ENCODE measurements around the gene ENTPD5. TPM values are rescaled to one million over a fixed set of nuclear protein-coding genes. Genes with fewer than 3 reads are reported as not detected.

Gene ENTPD5
- total RNA-seq, 4 donors from 2014 or later, result 8.1 to 12.6 (median 10.0) TPM

DNA sequence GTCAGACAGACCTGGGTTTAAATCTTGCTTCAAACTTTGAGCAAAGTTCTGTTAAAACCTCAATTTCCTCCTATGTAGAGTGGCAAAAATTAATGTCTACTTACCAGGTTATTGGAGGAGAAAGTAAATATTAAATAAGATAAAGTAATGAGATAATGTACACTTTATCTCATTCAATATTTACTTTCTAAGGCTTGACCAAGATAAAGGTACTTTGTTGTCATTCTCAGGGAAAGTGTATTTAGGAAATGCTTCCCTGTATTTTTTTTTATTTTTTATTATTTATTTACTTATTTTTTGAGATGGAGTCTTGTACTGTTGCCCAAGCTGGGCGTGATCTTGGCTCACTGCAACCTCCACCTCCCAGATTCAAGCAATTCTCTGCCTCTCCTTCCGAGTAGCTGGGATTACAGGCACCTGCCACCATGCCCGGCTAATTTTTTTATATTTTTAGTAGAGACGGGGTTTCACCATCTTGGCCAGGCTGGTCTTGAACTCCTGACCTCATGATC is 73.9 kb downstream of the ENTPD5 start:
- TF ChIP-seq, protein P1, sequence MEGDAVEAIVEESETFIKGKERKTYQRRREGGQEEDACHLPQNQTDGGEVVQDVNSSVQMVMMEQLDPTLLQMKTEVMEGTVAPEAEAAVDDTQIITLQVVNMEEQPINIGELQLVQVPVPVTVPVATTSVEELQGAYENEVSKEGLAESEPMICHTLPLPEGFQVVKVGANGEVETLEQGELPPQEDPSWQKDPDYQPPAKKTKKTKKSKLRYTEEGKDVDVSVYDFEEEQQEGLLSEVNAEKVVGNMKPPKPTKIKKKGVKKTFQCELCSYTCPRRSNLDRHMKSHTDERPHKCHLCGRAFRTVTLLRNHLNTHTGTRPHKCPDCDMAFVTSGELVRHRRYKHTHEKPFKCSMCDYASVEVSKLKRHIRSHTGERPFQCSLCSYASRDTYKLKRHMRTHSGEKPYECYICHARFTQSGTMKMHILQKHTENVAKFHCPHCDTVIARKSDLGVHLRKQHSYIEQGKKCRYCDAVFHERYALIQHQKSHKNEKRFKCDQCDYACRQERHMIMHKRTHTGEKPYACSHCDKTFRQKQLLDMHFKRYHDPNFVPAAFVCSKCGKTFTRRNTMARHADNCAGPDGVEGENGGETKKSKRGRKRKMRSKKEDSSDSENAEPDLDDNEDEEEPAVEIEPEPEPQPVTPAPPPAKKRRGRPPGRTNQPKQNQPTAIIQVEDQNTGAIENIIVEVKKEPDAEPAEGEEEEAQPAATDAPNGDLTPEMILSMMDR (IDR thresholded peaks at IDR 0.05), result no peak
- TF ChIP-seq POLR2A (IDR thresholded peaks at IDR 0.05), result no peak
- peaks cover 4 to 5% of the 10 kb centered on the region in 2 donors for H3K4me1 ChIP-seq
- no peak for DNase-seq
- H3K4me3 ChIP-seq (replicated peaks in 1 of 3), result no peak overlapping the region
- no peaks in the 10 kb centered on the region for H3K9me3 ChIP-seq
- intact Hi-C loops (cut with DNase I), result no loop called here
- H3K27me3 ChIP-seq, result no peaks in the 10 kb centered on the region
- H3K36me3 ChIP-seq, result peaks cover 3 to 4% of the 10 kb centered on the region in 2 donors
- H3K27ac ChIP-seq, result no peak overlapping the region
- 89 to 91% methylated on average over 4 of the region's 4 CpGs for WGBS, 2 donors

DNA sequence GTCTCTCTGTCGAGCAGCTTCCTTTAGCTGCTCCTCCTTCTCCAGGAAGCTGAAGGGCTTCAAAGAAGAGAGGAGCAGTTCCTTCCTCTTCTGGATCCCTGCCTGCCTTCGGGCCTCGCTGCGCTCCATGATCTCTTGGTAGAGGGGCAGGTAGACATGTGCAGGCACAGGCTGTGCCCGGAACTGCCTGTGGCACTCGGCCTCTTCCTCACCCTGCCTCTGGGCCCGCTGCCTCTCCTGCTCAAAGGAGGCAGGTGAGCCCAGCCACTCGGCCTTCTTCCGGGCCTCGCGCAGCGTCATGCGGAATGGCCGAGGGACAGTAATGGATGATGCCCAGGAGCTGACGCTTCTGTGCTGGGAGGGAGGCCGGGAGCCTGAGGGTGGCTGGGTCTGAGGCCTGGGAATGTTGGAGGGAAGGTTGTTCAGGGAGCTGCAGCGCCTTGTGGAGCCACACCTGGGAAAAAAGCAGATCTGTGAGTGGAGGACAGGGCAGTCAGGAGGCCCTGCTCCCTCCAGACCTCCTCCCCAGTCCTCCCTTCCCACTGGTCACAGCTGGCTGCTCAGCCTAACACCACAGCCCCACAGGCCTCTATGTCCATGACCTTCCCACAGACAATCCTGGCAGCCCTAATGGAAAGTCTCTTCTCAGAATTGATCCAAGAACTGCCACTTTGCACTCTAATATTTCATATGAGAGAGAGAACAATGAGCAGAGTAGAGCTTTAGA is 74.5 kb downstream of the ENTPD5 start:
- no peak for DNase-seq
- 89 to 93% methylated on average over 11 to 16 of the region's 17 CpGs for WGBS, 2 donors
- no peak overlapping the region for H3K27ac ChIP-seq
- H3K27me3 ChIP-seq, result no peaks in the 10 kb centered on the region
- H3K9me3 ChIP-seq, result no peaks in the 10 kb centered on the region
- peaks cover 4 to 5% of the 10 kb centered on the region in 2 donors for H3K4me1 ChIP-seq
- H3K36me3 ChIP-seq, result peaks cover 3 to 4% of the 10 kb centered on the region in 2 donors
- no peak overlapping the region for H3K4me3 ChIP-seq (replicated peaks in 1 of 3)
- TF ChIP-seq, protein P1 (IDR thresholded peaks at IDR 0.05), result no peak
- no peak for TF ChIP-seq POLR2A (IDR thresholded peaks at IDR 0.05)
- intact Hi-C loops (cut with DNase I), result no loop called here

DNA sequence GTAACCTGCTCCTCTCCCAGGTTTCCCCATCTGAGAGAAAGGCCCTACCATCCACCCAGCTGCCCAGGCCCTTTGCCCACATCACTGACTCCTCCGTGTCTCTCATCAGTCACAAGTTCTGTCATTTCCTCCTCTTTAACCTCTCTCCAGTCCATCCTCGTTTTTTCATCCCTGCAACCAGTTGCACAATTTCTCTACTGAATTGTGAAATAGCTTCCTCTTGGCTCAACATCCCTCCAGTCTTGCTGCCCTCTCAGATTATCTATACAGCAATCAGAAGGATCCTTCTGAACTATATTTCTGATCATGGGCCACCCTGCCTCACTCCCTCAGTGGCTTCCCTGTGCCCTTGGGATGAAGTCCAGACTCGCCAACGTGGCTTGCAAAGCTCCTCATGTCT is 76.0 kb downstream of the ENTPD5 start:
- H3K36me3 ChIP-seq, result peaks cover 3 to 4% of the 10 kb centered on the region in 2 donors
- WGBS, 2 donors, result 55 to 60% methylated on average over 4 of the region's 4 CpGs
- H3K27ac ChIP-seq, result no peak overlapping the region
- H3K9me3 ChIP-seq, result no peaks in the 10 kb centered on the region
- intact Hi-C loops (cut with DNase I), result no loop called here
- DNase-seq, result no peak
- H3K4me3 ChIP-seq (replicated peaks in 1 of 3), result no peak overlapping the region
- no peak for TF ChIP-seq POLR2A (IDR thresholded peaks at IDR 0.05)
- TF ChIP-seq, protein P1 (IDR thresholded peaks at IDR 0.05), result no peak
- H3K27me3 ChIP-seq, result no peaks in the 10 kb centered on the region
- no peaks in the 10 kb centered on the region for H3K4me1 ChIP-seq

DNA sequence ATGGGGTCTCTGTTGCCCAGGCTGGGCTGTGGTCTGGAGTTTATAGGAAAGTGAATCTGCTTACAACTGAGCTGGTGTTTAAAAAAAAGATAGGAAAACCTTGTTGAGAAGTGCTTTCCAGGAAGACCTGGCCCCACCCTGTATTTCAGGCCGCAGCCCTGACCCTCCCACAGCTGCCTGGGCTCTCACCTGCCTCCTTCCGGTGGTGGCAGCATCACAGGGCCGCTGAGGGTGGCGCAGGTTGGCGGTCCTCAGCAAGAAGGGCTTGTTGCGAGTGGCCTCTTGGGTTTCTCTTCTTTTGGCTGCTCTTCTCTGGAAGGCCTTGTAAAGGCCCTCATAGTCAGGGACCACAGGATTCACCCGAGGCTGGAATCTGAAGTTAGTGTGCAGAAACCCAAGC is 76.9 kb downstream of the ENTPD5 start:
- no peak for DNase-seq

DNA sequence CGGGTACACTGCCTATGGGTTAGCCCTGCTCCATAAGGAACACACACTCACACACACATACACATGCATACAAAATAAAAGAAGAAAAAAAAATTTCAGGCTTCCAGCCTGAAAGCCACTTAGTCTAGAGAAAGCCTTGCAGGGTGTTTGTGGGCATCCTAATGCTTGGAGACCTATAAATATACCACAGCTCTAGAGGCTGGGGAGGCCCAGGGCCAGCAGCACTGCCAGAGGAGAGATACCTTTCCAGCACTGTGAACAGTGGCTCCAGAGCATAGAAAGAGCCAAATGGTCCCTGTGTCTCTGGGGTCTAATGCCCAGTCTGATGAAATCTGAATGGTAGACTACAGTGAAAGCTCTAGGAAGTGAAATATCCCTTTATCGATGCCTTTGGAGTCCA is 82.1 kb downstream of the ENTPD5 start:
- Histone ChIP-seq H3K27ac (no peak overlapping the region), H3K4me3 (replicated peaks in 1 of 3) (no peak overlapping the region), H3K9me3 (no peaks in the 10 kb centered on the region), H3K27me3 (no peaks in the 10 kb centered on the region), H3K4me1 (no peaks in the 10 kb centered on the region), H3K36me3 (peaks cover 19 to 21% of the 10 kb centered on the region in 2 donors)
- TF ChIP-seq, protein P1 (IDR thresholded peaks at IDR 0.05), result no peak
- TF ChIP-seq POLR2A (IDR thresholded peaks at IDR 0.05), result no peak
- no peak for DNase-seq
- intact Hi-C loops (cut with DNase I), result no loop called here
- 95 to 98% methylated on average over 2 of the region's 2 CpGs for WGBS, 2 donors

More for the DNA sequence above, 76.9 kb downstream of the ENTPD5 start:
- no peaks in the 10 kb centered on the region for H3K4me1 ChIP-seq
- no peaks in the 10 kb centered on the region for H3K27me3 ChIP-seq
- peaks cover 4 to 8% of the 10 kb centered on the region in 2 donors for H3K36me3 ChIP-seq
- intact Hi-C loops (cut with DNase I), result no loop called here
- H3K9me3 ChIP-seq, result no peaks in the 10 kb centered on the region
- no peak overlapping the region for H3K27ac ChIP-seq
- 90% methylated on average over 7 of the region's 7 CpGs for WGBS, 2 donors
- TF ChIP-seq, protein P1 (IDR thresholded peaks at IDR 0.05), result no peak
- no peak for TF ChIP-seq POLR2A (IDR thresholded peaks at IDR 0.05)
- H3K4me3 ChIP-seq (replicated peaks in 1 of 3), result no peak overlapping the region

Measured in thyroid gland (tissue), 4 donors.